HepG2 (cell line): Measurements from ENCODE around the gene C20orf202. TPM values are rescaled to one million over a fixed set of nuclear protein-coding genes. Genes with fewer than 3 reads are reported as not detected.
A peak's percentile ranks its signal among the peaks of the same experiment; 100 is the strongest.

Experiments used
- ATF7 ChIP-seq, 2 experiments: fragments of 450-650 bp in 1 of 2; sonication (generic) in 1 of 2; formaldehyde crosslinking in 1 of 2; IDR thresholded peaks; 2 replicates each; pipeline versions ENCODE4 v1.4.0 to v1.6.1; 2016 to 2020; ENCODE audit warnings: antibody characterized with exemption in 1 of 2, mild to moderate bottlenecking in 1 of 2, missing genetic modification reagents in 1 of 2
- BCL6 ChIP-seq: IDR thresholded peaks from 2 replicates; pipeline ENCODE4 v1.6.1; 2016; ENCODE audit warnings: missing genetic modification reagents, missing compliant biosample characterization
- CBX1 ChIP-seq: IDR thresholded peaks from one replicate; pipeline ENCODE4 v1.6.1; 2016; ENCODE audit warnings: antibody characterized with exemption, low read depth
- CREM ChIP-seq, 2 experiments: sonication (generic) in 1 of 2; formaldehyde crosslinking in 1 of 2; IDR thresholded peaks; 2 replicates each; pipeline versions ENCODE4 v1.4.0 to v1.6.1; 2016 to 2020; ENCODE audit warnings: antibody characterized with exemption in 1 of 2, mild to moderate bottlenecking in 1 of 2, missing genetic modification reagents in 1 of 2
- IRF2 ChIP-seq: IDR thresholded peaks from 2 replicates; pipeline ENCODE4 v1.6.1; 2018; ENCODE audit warnings: missing genetic modification reagents, missing compliant biosample characterization
- SAP130 ChIP-seq: IDR thresholded peaks from 2 replicates; pipeline ENCODE4 v1.6.1; 2016; ENCODE audit warnings: low read depth
- TAF1 ChIP-seq: sonication (generic); formaldehyde crosslinking; IDR thresholded peaks from 2 replicates; pipeline ENCODE4 v1.4.0; 2020; ENCODE audit warnings: missing genetic modification reagents
- ZNF234 ChIP-seq: sonication (generic); formaldehyde crosslinking; conservative IDR thresholded peaks from 2 replicates; pipeline ENCODE4 v1.5.1; 2020; ENCODE audit warnings: mild to moderate bottlenecking, missing genetic modification reagents
- ZNF451 ChIP-seq: sonication (generic); formaldehyde crosslinking; IDR thresholded peaks from 2 replicates; pipeline ENCODE4 v1.5.0; 2020; ENCODE audit warnings: mild to moderate bottlenecking, missing genetic modification reagents
- ZNF562 ChIP-seq: sonication (generic); formaldehyde crosslinking; IDR thresholded peaks from 2 replicates; pipeline ENCODE4 v1.8.0; 2022; ENCODE audit warnings: missing genetic modification reagents, borderline replicate concordance
- ZNF629 ChIP-seq: sonication (generic); formaldehyde crosslinking; conservative IDR thresholded peaks from 2 replicates; pipeline ENCODE4 v1.5.0; 2020; ENCODE audit warnings: missing genetic modification reagents
- ZNF644 ChIP-seq: IDR thresholded peaks from 2 replicates; pipeline ENCODE4 v1.6.1; 2016; ENCODE audit warnings: low read depth
- ZNF768 ChIP-seq: sonication (generic); formaldehyde crosslinking; IDR thresholded peaks from 2 replicates; pipeline ENCODE4 v1.4.0; 2020; ENCODE audit warnings: missing genetic modification reagents
- ZSCAN30 ChIP-seq: sonication (generic); formaldehyde crosslinking; IDR thresholded peaks from 2 replicates; pipeline ENCODE4 v1.5.0; 2020; ENCODE audit warnings: mild to moderate bottlenecking, missing genetic modification reagents
- polyA plus RNA-seq, 8 experiments: library from polyadenylated mRNA; depleted of rRNA in 3 of 8; stranded (reverse) in 7 of 8; unstranded in 1 of 8; fragments of >200 nt; fragmentation: Illumina TruSeq in 4 of 8; extraction: Trizol in 4 of 8; gene quantifications; 2 replicates each; pipeline versions ENCODE4 v1.2.1 to v1.2.3, GENCODE V29; 2011 to 2016; ENCODE audit warnings: low read depth in 4 of 8, missing spikeins in 1 of 8, mixed read lengths in 1 of 8; ENCODE audit not compliant: insufficient read depth in 1 of 8
- total RNA-seq, 5 experiments: library from RNA; depleted of rRNA; stranded (reverse); fragments of >200 nt; fragmentation: Illumina TruSeq; extraction: Trizol; gene quantifications; 2 replicates each; pipeline ENCODE4 v1.2.3, GENCODE V29; 2016; ENCODE audit warnings: low read depth in 1 of 5
- TF ChIP-seq, protein P1 (sequence below): sonication (generic); formaldehyde crosslinking; IDR thresholded peaks from 2 replicates; pipeline ENCODE4 v1.4.0; 2020; ENCODE audit warnings: low read depth, mild to moderate bottlenecking, missing genetic modification reagents
- TF ChIP-seq, protein P2 (sequence below): sonication (generic); formaldehyde crosslinking; IDR thresholded peaks from 2 replicates; pipeline ENCODE4 v1.8.0; 2022; ENCODE audit warnings: missing genetic modification reagents, mild to moderate bottlenecking, moderate library complexity, borderline replicate concordance
- TF ChIP-seq, protein P3 (sequence below): sonication (generic); formaldehyde crosslinking; IDR thresholded peaks from 2 replicates; pipeline ENCODE4 v1.5.1; 2020; ENCODE audit warnings: mild to moderate bottlenecking, missing genetic modification reagents, borderline replicate concordance

C20orf202 gene
- total and polyA plus RNA-seq, 2 of the 13 experiments (the other 11 are each of a cell fraction or from before 2014, with no cell fraction given) = 0.20 to 1.2 TPM

DNA sequence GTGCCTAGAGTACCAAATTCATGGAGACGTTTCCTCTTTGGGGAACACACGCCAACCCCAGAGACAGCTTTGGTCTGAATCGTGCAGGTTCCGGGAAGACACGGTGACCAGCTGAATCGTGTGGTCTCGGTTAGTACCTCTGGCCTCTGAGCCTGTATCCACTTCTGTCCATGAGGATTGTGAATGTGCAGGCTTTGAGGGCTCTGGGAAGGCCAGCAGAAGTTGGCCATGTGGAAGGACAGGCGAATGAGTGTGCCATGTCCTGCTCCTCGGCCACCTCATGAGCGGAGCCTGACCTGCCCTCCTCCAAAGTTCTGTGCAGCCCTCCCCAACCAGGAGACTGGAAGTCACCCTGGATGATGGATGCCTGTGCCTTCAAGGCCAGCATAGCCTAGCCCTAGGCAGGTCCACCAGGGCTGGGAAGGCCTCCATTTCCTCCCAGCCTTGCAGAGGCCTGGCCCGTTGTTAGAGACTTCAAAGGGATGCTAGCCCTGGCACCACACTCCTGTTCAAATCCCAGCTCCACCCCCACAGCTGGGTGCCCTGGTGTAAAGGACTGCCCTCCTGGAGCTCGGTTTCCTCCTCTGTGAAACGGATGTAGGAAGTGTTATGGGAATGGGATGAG lies 16.8 kb upstream of the C20orf202 start (continued):
- peak; percentile 10; the same call in 1 of the 2 replicates for TF ChIP-seq SAP130 (CRISPR knock-in tag)
- TF ChIP-seq ZNF562 = no peak
- TF ChIP-seq IRF2 (CRISPR knock-in tag) = peak; percentile 31; the same call in 1 of the 2 replicates
- no peak for TF ChIP-seq ZNF629 (CRISPR knock-in tag)
- TF ChIP-seq ZNF644 (CRISPR knock-in tag) = no peak
- TF ChIP-seq CBX1 = no peak
- TF ChIP-seq CREM (IDR thresholded peaks at IDR 0.05) = no peak
- TF ChIP-seq CREM (CRISPR knock-in tag; IDR thresholded peaks at IDR 0.05) = no peak
- TF ChIP-seq, protein P1, sequence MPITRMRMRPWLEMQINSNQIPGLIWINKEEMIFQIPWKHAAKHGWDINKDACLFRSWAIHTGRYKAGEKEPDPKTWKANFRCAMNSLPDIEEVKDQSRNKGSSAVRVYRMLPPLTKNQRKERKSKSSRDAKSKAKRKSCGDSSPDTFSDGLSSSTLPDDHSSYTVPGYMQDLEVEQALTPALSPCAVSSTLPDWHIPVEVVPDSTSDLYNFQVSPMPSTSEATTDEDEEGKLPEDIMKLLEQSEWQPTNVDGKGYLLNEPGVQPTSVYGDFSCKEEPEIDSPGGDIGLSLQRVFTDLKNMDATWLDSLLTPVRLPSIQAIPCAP (CRISPR knock-in tag) = no peak
- TF ChIP-seq ATF7 (IDR thresholded peaks at IDR 0.05) = no peak
- peak; percentile 47; the same call in 1 of the 2 replicates for TF ChIP-seq ATF7 (CRISPR knock-in tag; IDR thresholded peaks at IDR 0.05)
- peak; percentile 67; the same call in 1 of the 2 replicates for TF ChIP-seq ZNF451 (CRISPR knock-in tag)
- TF ChIP-seq, protein P2, sequence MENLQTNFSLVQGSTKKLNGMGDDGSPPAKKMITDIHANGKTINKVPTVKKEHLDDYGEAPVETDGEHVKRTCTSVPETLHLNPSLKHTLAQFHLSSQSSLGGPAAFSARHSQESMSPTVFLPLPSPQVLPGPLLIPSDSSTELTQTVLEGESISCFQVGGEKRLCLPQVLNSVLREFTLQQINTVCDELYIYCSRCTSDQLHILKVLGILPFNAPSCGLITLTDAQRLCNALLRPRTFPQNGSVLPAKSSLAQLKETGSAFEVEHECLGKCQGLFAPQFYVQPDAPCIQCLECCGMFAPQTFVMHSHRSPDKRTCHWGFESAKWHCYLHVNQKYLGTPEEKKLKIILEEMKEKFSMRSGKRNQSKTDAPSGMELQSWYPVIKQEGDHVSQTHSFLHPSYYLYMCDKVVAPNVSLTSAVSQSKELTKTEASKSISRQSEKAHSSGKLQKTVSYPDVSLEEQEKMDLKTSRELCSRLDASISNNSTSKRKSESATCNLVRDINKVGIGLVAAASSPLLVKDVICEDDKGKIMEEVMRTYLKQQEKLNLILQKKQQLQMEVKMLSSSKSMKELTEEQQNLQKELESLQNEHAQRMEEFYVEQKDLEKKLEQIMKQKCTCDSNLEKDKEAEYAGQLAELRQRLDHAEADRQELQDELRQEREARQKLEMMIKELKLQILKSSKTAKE (CRISPR knock-in tag) = no peak
- no peak for TF ChIP-seq ZSCAN30 (CRISPR knock-in tag)
- TF ChIP-seq BCL6 (CRISPR knock-in tag) = no peak; the same call in 1 of the 2 replicates
- TF ChIP-seq ZNF234 (CRISPR knock-in tag) = no peak
- TF ChIP-seq ZNF768 (CRISPR knock-in tag) = peak; percentile 22; the same call in 1 of the 2 replicates
- TF ChIP-seq TAF1 (CRISPR knock-in tag) = peak; percentile 45
- TF ChIP-seq, protein P3, sequence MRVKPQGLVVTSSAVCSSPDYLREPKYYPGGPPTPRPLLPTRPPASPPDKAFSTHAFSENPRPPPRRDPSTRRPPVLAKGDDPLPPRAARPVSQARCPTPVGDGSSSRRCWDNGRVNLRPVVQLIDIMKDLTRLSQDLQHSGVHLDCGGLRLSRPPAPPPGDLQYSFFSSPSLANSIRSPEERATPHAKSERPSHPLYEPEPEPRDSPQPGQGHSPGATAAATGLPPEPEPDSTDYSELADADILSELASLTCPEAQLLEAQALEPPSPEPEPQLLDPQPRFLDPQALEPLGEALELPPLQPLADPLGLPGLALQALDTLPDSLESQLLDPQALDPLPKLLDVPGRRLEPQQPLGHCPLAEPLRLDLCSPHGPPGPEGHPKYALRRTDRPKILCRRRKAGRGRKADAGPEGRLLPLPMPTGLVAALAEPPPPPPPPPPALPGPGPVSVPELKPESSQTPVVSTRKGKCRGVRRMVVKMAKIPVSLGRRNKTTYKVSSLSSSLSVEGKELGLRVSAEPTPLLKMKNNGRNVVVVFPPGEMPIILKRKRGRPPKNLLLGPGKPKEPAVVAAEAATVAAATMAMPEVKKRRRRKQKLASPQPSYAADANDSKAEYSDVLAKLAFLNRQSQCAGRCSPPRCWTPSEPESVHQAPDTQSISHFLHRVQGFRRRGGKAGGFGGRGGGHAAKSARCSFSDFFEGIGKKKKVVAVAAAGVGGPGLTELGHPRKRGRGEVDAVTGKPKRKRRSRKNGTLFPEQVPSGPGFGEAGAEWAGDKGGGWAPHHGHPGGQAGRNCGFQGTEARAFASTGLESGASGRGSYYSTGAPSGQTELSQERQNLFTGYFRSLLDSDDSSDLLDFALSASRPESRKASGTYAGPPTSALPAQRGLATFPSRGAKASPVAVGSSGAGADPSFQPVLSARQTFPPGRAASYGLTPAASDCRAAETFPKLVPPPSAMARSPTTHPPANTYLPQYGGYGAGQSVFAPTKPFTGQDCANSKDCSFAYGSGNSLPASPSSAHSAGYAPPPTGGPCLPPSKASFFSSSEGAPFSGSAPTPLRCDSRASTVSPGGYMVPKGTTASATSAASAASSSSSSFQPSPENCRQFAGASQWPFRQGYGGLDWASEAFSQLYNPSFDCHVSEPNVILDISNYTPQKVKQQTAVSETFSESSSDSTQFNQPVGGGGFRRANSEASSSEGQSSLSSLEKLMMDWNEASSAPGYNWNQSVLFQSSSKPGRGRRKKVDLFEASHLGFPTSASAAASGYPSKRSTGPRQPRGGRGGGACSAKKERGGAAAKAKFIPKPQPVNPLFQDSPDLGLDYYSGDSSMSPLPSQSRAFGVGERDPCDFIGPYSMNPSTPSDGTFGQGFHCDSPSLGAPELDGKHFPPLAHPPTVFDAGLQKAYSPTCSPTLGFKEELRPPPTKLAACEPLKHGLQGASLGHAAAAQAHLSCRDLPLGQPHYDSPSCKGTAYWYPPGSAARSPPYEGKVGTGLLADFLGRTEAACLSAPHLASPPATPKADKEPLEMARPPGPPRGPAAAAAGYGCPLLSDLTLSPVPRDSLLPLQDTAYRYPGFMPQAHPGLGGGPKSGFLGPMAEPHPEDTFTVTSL (CRISPR knock-in tag) = no peak
